Transverse colon (tissue), 4 donors: ENCODE data around the gene MTA1. TPM values are rescaled to one million over a fixed set of nuclear protein-coding genes. Genes with fewer than 3 reads are reported as not detected.
A peak's percentile ranks its signal among the peaks of the same experiment; 100 is the strongest.

Experiments
- DNase-seq: peaks from one replicate; pipeline ENCODE4 v3.0.0-alpha.2; 2019
- H3K27ac ChIP-seq, 4 donors: fragments of 200-600 bp; sonication (generic); 2 replicates each; pipeline ENCODE4 v1.5.1; 2016 to 2018; ENCODE audit warnings: inconsistent platforms in 4 of 4
- H3K27me3 ChIP-seq: fragments of 200-600 bp; sonication (generic); 2 replicates; pipeline ENCODE4 v1.5.1; 2017; ENCODE audit warnings: inconsistent platforms
- H3K36me3 ChIP-seq, 4 donors: fragments of 200-600 bp; sonication (generic); 2 replicates each; pipeline ENCODE4 v1.5.1; 2017 to 2019; ENCODE audit warnings: inconsistent platforms in 4 of 4
- H3K4me1 ChIP-seq, 4 donors: fragments of 200-600 bp; sonication (generic); 2 replicates each; pipeline ENCODE4 v1.5.1; 2017 to 2020; ENCODE audit warnings: inconsistent platforms in 4 of 4
- H3K4me3 ChIP-seq, 4 donors: fragments of 200-600 bp; sonication (generic); 1 replicate in 1 of 4; 2 replicates in 3 of 4; pipeline versions ENCODE4 v1.5.1 to v1.6.1; 2017 to 2019; ENCODE audit warnings: inconsistent platforms in 4 of 4
- H3K9me3 ChIP-seq, 2 donors: fragments of 200-600 bp; sonication (generic); 2 replicates each; pipeline ENCODE4 v1.5.1; 2017 to 2019; ENCODE audit warnings: inconsistent platforms in 2 of 2
- CTCF ChIP-seq, 5 experiments: fragments of 200-600 bp in 3 of 5; fragments of 450-650 bp in 2 of 5; sonication (generic) in 3 of 5; IDR thresholded peaks; 1 replicate in 2 of 5; 2 replicates in 3 of 5; pipeline ENCODE4 v1.5.1; 2016 to 2017; ENCODE audit warnings: antibody characterized with exemption in 5 of 5, inconsistent platforms in 3 of 5, mild to moderate bottlenecking in 2 of 5, moderate library complexity in 1 of 5
- EP300 ChIP-seq: sonication (generic); formaldehyde crosslinking; IDR thresholded peaks from one replicate; pipeline ENCODE4 v1.6.1; 2017; ENCODE audit warnings: antibody characterized with exemption, low read depth
- POLR2A ChIP-seq: fragments of 450-650 bp; IDR thresholded peaks from one replicate; pipeline ENCODE4 v1.6.1; 2016; ENCODE audit warnings: antibody characterized with exemption, mild to moderate bottlenecking, moderate library complexity
- POLR2AphosphoS5 ChIP-seq, 3 donors: sonication (generic); formaldehyde crosslinking; IDR thresholded peaks; one replicate each; pipeline ENCODE4 v1.6.1; 2016; ENCODE audit warnings: antibody characterized with exemption in 3 of 3
- WGBS, 2 donors: methylation state at CpG; one replicate each; pipeline ENCODE4 v1.1.5; 2018; ENCODE audit warnings: low coverage in 1 of 2; 5-methylcytosine and 5-hydroxymethylcytosine counted together
- in situ Hi-C, 4 donors: fragments of 200-750 bp; cut with MboI; loops; one replicate each; pipeline versions ENCODE4 v1.15.0 to v1.15.1; 2017; ENCODE audit warnings: low sequenced_read_pairs in 3 of 4, low pct_ligation_motif_present in 1 of 4, low pct_unique_long_range_greater_than_20kb in 1 of 4
- intact Hi-C: fragments of 100-400 bp; cut with DNase I; formaldehyde crosslinking; loops from one replicate; pipeline ENCODE4 v1.15.1; 2023; ENCODE audit warnings: low total_unique reads
- total RNA-seq, 4 donors: library from RNA; depleted of rRNA; stranded (reverse); fragments of >200 nt; gene quantifications; one replicate each; pipeline ENCODE4 v1.1.0, GENCODE V29; 2016

Gene MTA1
- total RNA-seq, 4 donors from 2014 or later = 79.4 to 293 (median 106) TPM

- TF ChIP-seq POLR2A (no peak), EP300 (no peak), CTCF (IDR thresholded peaks at IDR 0.05) (no peak), POLR2AphosphoS5 (IDR thresholded peaks at IDR 0.05) (no peak)
- peak; percentile 47 for DNase-seq
- in situ Hi-C loops (no loop called here), intact Hi-C loops (loop anchor here (2.0 kb wide), 1 partner anchor 119 kb away; no protein-coding TSS in a partner anchor)
- H3K27ac ChIP-seq = peak overlapping the region; percentile 98 to 99 (median 99)
- peaks cover 14 to 58% (median 52%) of the 10 kb centered on the region in 4 donors for H3K4me1 ChIP-seq
- peak overlapping the region; percentile 60 to 81 (median 68) for H3K4me3 ChIP-seq
- H3K36me3 ChIP-seq = no peaks in the 10 kb centered on the region
- H3K9me3 ChIP-seq = no peaks in the 10 kb centered on the region
- 0% methylated on average over 33 of the region's 33 CpGs; no CpG with 5 or more reads in 1 of the 2 donors for WGBS, 2 donors
- peaks cover 16% of the 10 kb centered on the region for H3K27me3 ChIP-seq
These were observed 70.6 kb downstream of the MTA1 start for GRCh38 chr14:105490267-105490571.

GRCh38 chr14:105490572-105491365 lies 71.1 kb downstream of the MTA1 start, which contains the start of gene TEDC1:
TSS of gene TEDC1 (plus strand) at chr14:105491246. CDS start at chr14:105491376, 130 bp downstream.
- peak; percentile 99 for DNase-seq
- intact Hi-C loops = loop anchor here (2.0 kb wide), 1 partner anchor 120 kb away; no protein-coding TSS in a partner anchor
- Histone ChIP-seq H3K27me3 (peaks cover 16% of the 10 kb centered on the region), H3K4me3 (peak within 1 kb of the TSS; percentile 65 to 81 (median 76)), H3K27ac (peak within 1 kb of the TSS; percentile 98 to 99 (median 99)), H3K4me1 (peaks cover 14 to 55% (median 48%) of the 10 kb centered on the region in 4 donors), H3K36me3 (no peaks in the 10 kb centered on the region), H3K9me3 (no peaks in the 10 kb centered on the region)
- in situ Hi-C loops = no loop called here
- TF ChIP-seq EP300 (no peak), POLR2AphosphoS5 (IDR thresholded peaks at IDR 0.05) (peak; percentile 51 to 63 (median 57)), CTCF (IDR thresholded peaks at IDR 0.05) (peak; percentile 55 to 84 (median 75)), POLR2A (peak; percentile 75)
- 0% methylated on average over 11 of the region's 94 CpGs; no CpG with 5 or more reads in 1 of the 2 donors for WGBS, 2 donors

GRCh38 chr14:105491366-105491973 lies 71.8 kb downstream of the MTA1 start:
- in situ Hi-C loops (no loop called here), intact Hi-C loops (loop anchor here (2.0 kb wide), 1 partner anchor 121 kb away; no protein-coding TSS in a partner anchor)
- Histone ChIP-seq H3K4me1 (peaks cover 14 to 48% (median 41%) of the 10 kb centered on the region in 4 donors), H3K9me3 (no peaks in the 10 kb centered on the region), H3K27me3 (peaks cover 10% of the 10 kb centered on the region), H3K4me3 (peak overlapping the region; percentile 57 to 76 (median 62)), H3K36me3 (no peaks in the 10 kb centered on the region), H3K27ac (peak overlapping the region; percentile 93 to 99 (median 99))
- TF ChIP-seq POLR2A (peak; percentile 72), POLR2AphosphoS5 (IDR thresholded peaks at IDR 0.05) (peak in 1 of 3 donors; percentile 34), CTCF (IDR thresholded peaks at IDR 0.05) (no peak), EP300 (no peak)
- 2 to 8% methylated on average over 5 to 48 of the region's 53 CpGs for WGBS, 2 donors
- DNase-seq = peak; percentile 83
